ENCODE results near the gene PICALM. TPM values are rescaled to one million over a fixed set of nuclear protein-coding genes. Genes with fewer than 3 reads are reported as not detected.

Gene PICALM
- total RNA-seq, 1 donor from 2014 or later: 150 TPM

GRCh38 chr11:85974122-85974521 lies 94.8 kb downstream of the PICALM start:
- H3K4me3 Mint-ChIP-seq: no peak overlapping the region
- peaks cover 28% of the 10 kb centered on the region for H3K36me3 Mint-ChIP-seq
- peaks cover 5% of the 10 kb centered on the region for H3K9me3 Mint-ChIP-seq
- DNase-seq (ENCODE audit: low spot score in 2 of 2, unreplicated experiment in 2 of 2): no peak
- no peak overlapping the region for H3K27ac Mint-ChIP-seq
- H3K4me1 Mint-ChIP-seq: peaks cover 3% of the 10 kb centered on the region
- TF ChIP-seq, protein P1, sequence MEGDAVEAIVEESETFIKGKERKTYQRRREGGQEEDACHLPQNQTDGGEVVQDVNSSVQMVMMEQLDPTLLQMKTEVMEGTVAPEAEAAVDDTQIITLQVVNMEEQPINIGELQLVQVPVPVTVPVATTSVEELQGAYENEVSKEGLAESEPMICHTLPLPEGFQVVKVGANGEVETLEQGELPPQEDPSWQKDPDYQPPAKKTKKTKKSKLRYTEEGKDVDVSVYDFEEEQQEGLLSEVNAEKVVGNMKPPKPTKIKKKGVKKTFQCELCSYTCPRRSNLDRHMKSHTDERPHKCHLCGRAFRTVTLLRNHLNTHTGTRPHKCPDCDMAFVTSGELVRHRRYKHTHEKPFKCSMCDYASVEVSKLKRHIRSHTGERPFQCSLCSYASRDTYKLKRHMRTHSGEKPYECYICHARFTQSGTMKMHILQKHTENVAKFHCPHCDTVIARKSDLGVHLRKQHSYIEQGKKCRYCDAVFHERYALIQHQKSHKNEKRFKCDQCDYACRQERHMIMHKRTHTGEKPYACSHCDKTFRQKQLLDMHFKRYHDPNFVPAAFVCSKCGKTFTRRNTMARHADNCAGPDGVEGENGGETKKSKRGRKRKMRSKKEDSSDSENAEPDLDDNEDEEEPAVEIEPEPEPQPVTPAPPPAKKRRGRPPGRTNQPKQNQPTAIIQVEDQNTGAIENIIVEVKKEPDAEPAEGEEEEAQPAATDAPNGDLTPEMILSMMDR (IDR thresholded peaks at IDR 0.05; ENCODE audit: unreplicated experiment): no peak
- no peaks in the 10 kb centered on the region for H3K27me3 Mint-ChIP-seq (ENCODE audit: low read depth)

GRCh38 chr11:85970593-85970992 lies 98.3 kb downstream of the PICALM start:
- no peak for DNase-seq (ENCODE audit: low spot score in 2 of 2, unreplicated experiment in 2 of 2)
- peaks cover 11% of the 10 kb centered on the region for H3K4me1 Mint-ChIP-seq
- no peaks in the 10 kb centered on the region for H3K27me3 Mint-ChIP-seq (ENCODE audit: low read depth)
- no peak overlapping the region for H3K27ac Mint-ChIP-seq
- no peak overlapping the region for H3K4me3 Mint-ChIP-seq
- peaks cover 5% of the 10 kb centered on the region for H3K9me3 Mint-ChIP-seq
- peaks cover 31% of the 10 kb centered on the region for H3K36me3 Mint-ChIP-seq
- TF ChIP-seq, protein P1 (IDR thresholded peaks at IDR 0.05; ENCODE audit: unreplicated experiment): no peak

DNA sequence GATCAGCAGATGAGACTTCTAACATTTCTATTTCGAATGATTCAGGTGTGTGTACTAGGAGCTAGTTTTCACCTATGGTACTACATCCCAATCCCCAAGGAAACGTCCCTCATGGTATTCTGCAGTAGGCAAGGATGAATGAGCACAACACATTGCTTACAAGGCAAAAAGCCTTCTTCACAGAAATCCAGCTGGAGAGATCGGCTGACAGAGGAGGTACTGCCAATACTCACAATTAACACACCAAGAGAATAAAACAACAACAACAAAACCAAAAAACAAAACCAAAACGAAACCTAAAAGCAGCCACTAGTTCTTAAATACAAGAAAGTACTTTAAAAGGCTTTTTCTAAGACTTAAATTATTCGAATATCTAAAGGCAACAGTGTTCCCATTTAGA lies 101.4 kb downstream of the PICALM start:
- peak overlapping the region; percentile 14 for H3K27ac Mint-ChIP-seq
- no peak for DNase-seq (ENCODE audit: low spot score in 2 of 2, unreplicated experiment in 2 of 2)
- H3K4me3 Mint-ChIP-seq: no peak overlapping the region
- peaks cover 44% of the 10 kb centered on the region for H3K36me3 Mint-ChIP-seq
- H3K9me3 Mint-ChIP-seq: peaks cover 5% of the 10 kb centered on the region
- TF ChIP-seq, protein P1 (IDR thresholded peaks at IDR 0.05; ENCODE audit: unreplicated experiment): no peak
- no peaks in the 10 kb centered on the region for H3K27me3 Mint-ChIP-seq (ENCODE audit: low read depth)
- H3K4me1 Mint-ChIP-seq: peaks cover 19% of the 10 kb centered on the region

DNA sequence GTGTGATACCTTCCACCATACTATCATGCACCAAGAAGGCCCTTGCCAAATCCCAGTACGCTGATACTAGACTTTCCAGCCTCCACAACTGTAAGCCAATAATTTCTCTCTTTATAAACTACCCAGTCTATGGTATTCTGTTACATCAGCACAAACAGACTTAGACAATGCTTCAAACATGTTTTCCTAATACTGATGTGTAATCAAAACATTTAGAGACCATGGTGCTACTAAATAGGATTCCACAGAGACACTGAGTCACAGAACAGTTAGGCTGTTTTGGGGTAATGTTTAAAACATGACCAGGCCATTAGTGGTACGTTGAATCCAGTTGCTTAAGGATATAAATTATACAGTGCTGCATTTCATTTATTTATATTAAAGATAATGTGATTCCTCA lies 103.7 kb downstream of the PICALM start:
- no peak overlapping the region for H3K27ac Mint-ChIP-seq
- peaks cover 30% of the 10 kb centered on the region for H3K36me3 Mint-ChIP-seq
- no peaks in the 10 kb centered on the region for H3K27me3 Mint-ChIP-seq (ENCODE audit: low read depth)
- no peak for DNase-seq (ENCODE audit: low spot score in 2 of 2, unreplicated experiment in 2 of 2)
- peaks cover 40% of the 10 kb centered on the region for H3K4me1 Mint-ChIP-seq
- TF ChIP-seq, protein P1 (IDR thresholded peaks at IDR 0.05; ENCODE audit: unreplicated experiment): no peak
- peaks cover 4% of the 10 kb centered on the region for H3K9me3 Mint-ChIP-seq
- H3K4me3 Mint-ChIP-seq: no peak overlapping the region

DNA sequence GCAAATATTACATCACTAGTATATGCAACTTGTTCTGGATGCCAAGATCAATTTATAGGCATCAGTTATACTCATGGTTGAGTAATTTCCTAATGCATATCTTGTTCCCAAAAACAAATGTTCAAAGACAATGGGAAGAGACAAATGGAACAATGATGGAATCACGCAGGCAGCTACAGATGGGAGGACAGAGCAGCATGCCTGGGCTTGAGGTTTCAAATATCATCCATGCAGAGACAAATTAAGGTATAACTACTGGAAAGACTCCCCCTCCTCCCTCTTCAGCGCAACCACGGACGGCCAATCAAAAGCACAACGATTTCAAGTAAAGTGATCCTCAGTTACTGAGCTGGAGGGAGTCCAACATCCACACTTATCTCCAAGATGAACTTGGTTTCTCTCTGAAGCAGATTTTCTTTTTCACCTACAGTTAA lies 106.9 kb downstream of the PICALM start:
- H3K27ac Mint-ChIP-seq: peak overlapping the region; percentile 84
- no peak overlapping the region for H3K4me3 Mint-ChIP-seq
- TF ChIP-seq, protein P1 (IDR thresholded peaks at IDR 0.05; ENCODE audit: unreplicated experiment): no peak
- H3K36me3 Mint-ChIP-seq: peaks cover 37% of the 10 kb centered on the region
- no peaks in the 10 kb centered on the region for H3K27me3 Mint-ChIP-seq (ENCODE audit: low read depth)
- DNase-seq (ENCODE audit: low spot score in 2 of 2, unreplicated experiment in 2 of 2): no peak
- H3K4me1 Mint-ChIP-seq: peaks cover 31% of the 10 kb centered on the region
- no peaks in the 10 kb centered on the region for H3K9me3 Mint-ChIP-seq

DNA sequence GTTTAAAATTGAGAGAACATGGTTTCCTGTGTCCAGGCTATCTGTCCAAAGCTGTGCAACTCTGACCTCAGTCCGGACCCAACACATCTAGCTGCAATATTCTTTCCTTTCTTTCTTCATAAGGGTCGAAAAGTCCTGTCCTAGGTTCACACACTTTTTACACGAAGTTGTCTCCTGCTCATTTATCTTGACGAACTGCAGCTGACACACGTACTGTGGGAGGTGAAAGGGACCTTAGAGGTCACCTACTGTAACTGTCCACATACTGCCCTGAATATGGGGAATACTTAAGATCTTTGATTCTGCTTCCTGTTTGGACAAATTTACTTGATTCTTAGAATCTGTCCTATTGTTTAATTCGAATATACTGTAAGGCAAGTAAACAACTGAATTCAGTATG lies 107.8 kb downstream of the PICALM start:
- H3K36me3 Mint-ChIP-seq: peaks cover 36% of the 10 kb centered on the region
- TF ChIP-seq, protein P1 (IDR thresholded peaks at IDR 0.05; ENCODE audit: unreplicated experiment): no peak
- H3K27me3 Mint-ChIP-seq (ENCODE audit: low read depth): no peaks in the 10 kb centered on the region
- H3K4me1 Mint-ChIP-seq: peaks cover 31% of the 10 kb centered on the region
- no peak overlapping the region for H3K4me3 Mint-ChIP-seq
- no peak for DNase-seq (ENCODE audit: low spot score in 2 of 2, unreplicated experiment in 2 of 2)
- peak overlapping the region; percentile 18 for H3K27ac Mint-ChIP-seq
- H3K9me3 Mint-ChIP-seq: no peaks in the 10 kb centered on the region

Data from mesothelial cell of epicardium (in vitro differentiated cells).